Naive B cell (primary cell): Measurements from ENCODE around the gene UTP25. TPM values are rescaled to one million over a fixed set of nuclear protein-coding genes. Genes with fewer than 3 reads are reported as not detected.
"Not testable (repeated sequence)": the region's sequence is repeated elsewhere in the genome, so short reads cannot be mapped to it uniquely, and the experiment has no call there.

Experiments used
- ATAC-seq, 2 donors: fragments of 150-1000 bp; cut with Tn5 transposase; 2 replicates each; pipeline ENCODE4 v1.10.0; 2021; ENCODE audit warnings: low read depth in 2 of 2, mild to moderate bottlenecking in 2 of 2, moderate library complexity in 2 of 2
- DNase-seq: peaks from one replicate; pipeline ENCODE4 v3.0.0; 2022
- H3K27ac Mint-ChIP-seq, 6 donors: one replicate each; pipeline ENCODE4 v1.8.0; 2020 to 2022; ENCODE audit warnings: mild to moderate bottlenecking in 6 of 6, mixed read lengths in 6 of 6, moderate library complexity in 5 of 6, inconsistent platforms in 2 of 6
- H3K27me3 Mint-ChIP-seq, 3 donors: one replicate each; pipeline ENCODE4 v1.8.0; 2021 to 2022; ENCODE audit warnings: mixed read lengths in 3 of 3, mild to moderate bottlenecking in 1 of 3
- H3K36me3 Mint-ChIP-seq, 2 donors: one replicate each; pipeline ENCODE4 v1.8.0; 2020 to 2022; ENCODE audit warnings: mixed read lengths in 2 of 2, inconsistent platforms in 1 of 2, mild to moderate bottlenecking in 1 of 2
- H3K4me1 Mint-ChIP-seq, 3 donors: one replicate each; pipeline ENCODE4 v1.8.0; 2020 to 2022; ENCODE audit warnings: mixed read lengths in 3 of 3, inconsistent platforms in 1 of 3, mild to moderate bottlenecking in 1 of 3, moderate library complexity in 1 of 3
- H3K4me3 Mint-ChIP-seq, 8 donors: one replicate each; pipeline ENCODE4 v1.8.0; 2020 to 2022; ENCODE audit warnings: mild to moderate bottlenecking in 8 of 8, mixed read lengths in 8 of 8, moderate library complexity in 8 of 8, inconsistent platforms in 2 of 8
- H3K9me3 Mint-ChIP-seq, 7 donors: one replicate each; pipeline ENCODE4 v1.8.0; 2020 to 2022; ENCODE audit warnings: mixed read lengths in 7 of 7, mild to moderate bottlenecking in 5 of 7, inconsistent platforms in 2 of 7, moderate library complexity in 1 of 7
- polyA plus RNA-seq, 6 donors: library from polyadenylated mRNA; unstranded; fragments of 300-500 nt; fragmentation: Illumina TruSeq; gene quantifications; one replicate each; pipeline ENCODE4 v1.2.3, GENCODE V29; 2021; ENCODE audit warnings: low read depth in 6 of 6

The UTP25 gene
- polyA plus RNA-seq, 6 donors from 2014 or later, result 4.1 to 11.9 (median 6.8) TPM

DNA sequence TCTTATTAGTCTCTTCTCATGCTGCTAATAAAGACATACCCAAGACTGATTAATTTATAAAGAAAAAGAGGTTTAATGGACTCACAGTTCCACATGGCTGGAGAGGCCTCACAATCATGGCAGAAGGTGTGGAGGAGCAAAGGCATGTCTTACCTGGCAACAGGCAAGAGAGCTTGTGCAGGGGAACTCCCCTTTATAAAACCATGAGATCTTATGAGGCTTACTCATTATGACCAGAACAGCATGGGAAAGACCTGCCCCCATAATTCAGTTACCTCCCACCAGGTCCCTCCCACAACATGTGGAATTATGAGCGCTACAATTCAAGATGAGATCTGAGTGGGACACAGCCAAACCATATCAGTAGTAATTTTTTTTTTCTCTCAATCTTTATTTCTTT lies 77.0 kb downstream of the UTP25 start:
- not testable (repeated sequence) for H3K4me3 Mint-ChIP-seq, H3K4me1 Mint-ChIP-seq, H3K27ac Mint-ChIP-seq, H3K36me3 Mint-ChIP-seq, ATAC-seq, DNase-seq
- Mint-ChIP-seq H3K9me3 (peaks cover 0 to 13% (median 0%) of the 10 kb centered on the region in 7 donors), H3K27me3 (peaks cover 0 to 20% (median 17%) of the 10 kb centered on the region in 3 donors)

Other genes starting within 250 kb of the UTP25 start
- not detected for gene CAMK1G, start 244.3 kb upstream of the UTP25 start, polyA plus RNA-seq
- gene LAMB3, start 175.5 kb upstream of the UTP25 start, polyA plus RNA-seq, result not detected
- 1 to 10 TPM in 2 of 6 donors, not detected in 4; 1.4 to 4.7 TPM for gene G0S2, start 152.6 kb upstream of the UTP25 start, polyA plus RNA-seq
- gene HSD11B1, start 123.1 kb upstream of the UTP25 start, polyA plus RNA-seq, result not detected
- 100 to 1,000 TPM; 161 to 281 (median 243) TPM for gene TRAF3IP3, start 71.9 kb upstream of the UTP25 start, polyA plus RNA-seq
- 1 to 10 TPM in 1 of 6 donors, under 1 TPM in 5; 0.45 to 1.9 (median 0.66) TPM for gene C1orf74, start 43.4 kb upstream of the UTP25 start, polyA plus RNA-seq
- 1 to 10 TPM in 4 of 6 donors, under 1 TPM in 1, not detected in 1; 0.54 to 2.4 (median 1.8) TPM for gene IRF6, start 21.8 kb upstream of the UTP25 start, polyA plus RNA-seq
- not detected for gene SYT14, start 110.2 kb downstream of the UTP25 start, polyA plus RNA-seq